K562 (cell line): ENCODE measurements around the gene TLE3. TPM values are rescaled to one million over a fixed set of nuclear protein-coding genes. Genes with fewer than 3 reads are reported as not detected.

ENCODE experiments used
- ATAC-seq: fragments of 200-7000 bp; cut with Tn5 transposase; 3 replicates; pipeline ENCODE4 v1.9.1; 2020; ENCODE audit warnings: moderate library complexity
- BruUV-seq: library from RNA; stranded (reverse); fragments of 400-500 nt; replicated peaks from 2 replicates; lab custom pipeline; 2021; lab: Mats Ljungman, UMichigan
- CTCF ChIA-PET: fragments of 300-600 bp; formaldehyde crosslinking; extraction: SDS; loops from one replicate; lab custom pipeline; 2021; ENCODE audit warnings: low intra/inter-chr PET ratio; lab: Yijun Ruan, JAX
- POLR2A ChIA-PET: fragments of 300-600, 350-650 bp; sonication (Branson Sonifier 250); formaldehyde crosslinking; extraction: SDS; loops from one replicate; lab custom pipeline; 2021; ENCODE audit warnings: antibody characterized with exemption, inconsistent platforms; lab: Yijun Ruan, JAX
- DNase-seq, 4 experiments: peaks; one replicate each; pipeline versions ENCODE4 v3.0.0 to v3.0.0-alpha.2; 2011 to 2018; ENCODE audit warnings: low spot score in 3 of 4, mixed read lengths in 3 of 4; ENCODE audit errors: extremely low read depth in 1 of 4
- FAIRE-seq: peaks from 2 replicates; lab custom pipeline; 2011; peaks lifted over from hg19 to GRCh38; lab: Jason Lieb, UNC
- H2AFZ ChIP-seq: 2 replicates; pipeline ENCODE4 v1.6.0; 2011; ENCODE audit warnings: low read depth, low read length, control low read depth, inconsistent platforms
- H3K27ac ChIP-seq: fragments of 200-600 bp; 3 replicates; pipeline ENCODE4 v1.8.0; 2011; ENCODE audit warnings: low read depth, mild to moderate bottlenecking, control low read depth, inconsistent platforms, low read length, moderate library complexity, mixed read lengths; ENCODE audit errors: extremely low read depth
- H3K27me3 ChIP-seq, 2 experiments: fragments of 300-600 bp in 1 of 2; 2 replicates in 1 of 2; 3 replicates in 1 of 2; pipeline versions ENCODE4 v1.6.0 to v1.8.0; 2011; ENCODE audit warnings: inconsistent platforms in 2 of 2, low read length in 2 of 2, mild to moderate bottlenecking in 1 of 2, mixed read lengths in 1 of 2, moderate library complexity in 1 of 2; ENCODE audit not compliant: control insufficient read depth in 2 of 2, insufficient read depth in 2 of 2
- H3K36me3 ChIP-seq: fragments of 300-600 bp; 3 replicates; pipeline ENCODE4 v1.8.0; 2011; ENCODE audit warnings: mild to moderate bottlenecking, low read length, inconsistent platforms; ENCODE audit not compliant: control insufficient read depth, insufficient read depth
- H3K4me1 ChIP-seq, 2 experiments: fragments of 200-600 bp in 1 of 2; replicated peaks in 1 of 2; 2 replicates in 1 of 2; 3 replicates in 1 of 2; pipeline versions ENCODE4 v1.5.1 to v1.8.0; 2011; ENCODE audit warnings: inconsistent platforms in 2 of 2, low read length in 2 of 2, mild to moderate bottlenecking in 1 of 2, mixed read lengths in 1 of 2, moderate library complexity in 1 of 2; ENCODE audit not compliant: control insufficient read depth in 2 of 2, insufficient read depth in 2 of 2
- H3K4me2 ChIP-seq: 2 replicates; pipeline ENCODE4 v1.6.1; 2011; ENCODE audit warnings: low read length, control low read depth, inconsistent platforms, mixed read lengths; ENCODE audit not compliant: insufficient read depth
- H3K4me3 ChIP-seq: fragments of 200-600 bp; sonication (generic), shearing (Covaris generic); 2 replicates; pipeline ENCODE4 v1.5.1; 2016; ENCODE audit warnings: control low read depth, inconsistent platforms
- H3K79me2 ChIP-seq: fragments of 200-600 bp; 3 replicates; pipeline ENCODE4 v1.8.0; 2011; ENCODE audit warnings: low read length, inconsistent platforms; ENCODE audit not compliant: control insufficient read depth, insufficient read depth
- H3K9ac ChIP-seq, 2 experiments: 2 replicates each; pipeline versions ENCODE4 v1.6.0 to v1.6.1; 2011; ENCODE audit warnings: low read depth in 2 of 2, low read length in 2 of 2, control low read depth in 1 of 2, inconsistent platforms in 1 of 2, mild to moderate bottlenecking in 1 of 2, mixed read lengths in 1 of 2; ENCODE audit not compliant: insufficient read depth in 1 of 2
- H3K9me1 ChIP-seq: one replicate; pipeline ENCODE4 v1.6.0; 2011; ENCODE audit warnings: inconsistent platforms, mild to moderate bottlenecking, low read length, moderate library complexity; ENCODE audit not compliant: control insufficient read depth, insufficient read depth
- H3K9me3 ChIP-seq: replicated peaks from 2 replicates; pipeline ENCODE4 v1.5.1; 2011; ENCODE audit warnings: low read depth, low read length, inconsistent platforms; ENCODE audit not compliant: control insufficient read depth, insufficient read depth
- H4K20me1 ChIP-seq: replicated peaks from 2 replicates; pipeline ENCODE4 v1.6.1; 2011; ENCODE audit warnings: low read length, inconsistent platforms, mixed read lengths; ENCODE audit not compliant: control insufficient read depth, insufficient read depth
- DNMT1 ChIP-seq: fragments of 450-650 bp; IDR thresholded peaks from 2 replicates; pipeline ENCODE4 v1.6.1; 2016; ENCODE audit warnings: antibody characterized with exemption, mild to moderate bottlenecking
- HIVEP1 ChIP-seq: fragments of 250-450 bp; sonication (Bioruptor Pico); IDR thresholded peaks from 2 replicates; pipeline ENCODE4 v1.4.0; 2020; ENCODE audit warnings: mild to moderate bottlenecking
- MIER1 ChIP-seq: fragments of 450-650 bp; IDR thresholded peaks from 2 replicates; pipeline ENCODE4 v1.6.1; 2016; ENCODE audit warnings: antibody characterized with exemption, mild to moderate bottlenecking, low read depth
- SNIP1 ChIP-seq: fragments of 450-650 bp; IDR thresholded peaks from 2 replicates; pipeline ENCODE4 v1.7.1; 2017; ENCODE audit warnings: low read depth, mild to moderate bottlenecking
- STAG1 ChIP-seq: sonication (generic); formaldehyde crosslinking; IDR thresholded peaks from 2 replicates; pipeline ENCODE4 v1.5.0; 2020; ENCODE audit warnings: missing genetic modification reagents, borderline replicate concordance
- SUPT5H ChIP-seq: fragments of 450-650 bp; IDR thresholded peaks from 2 replicates; pipeline ENCODE4 v1.6.1; 2016
- ZNF512 ChIP-seq: IDR thresholded peaks from 2 replicates; pipeline ENCODE4 v1.6.1; 2016; ENCODE audit warnings: missing genetic modification characterization, missing compliant biosample characterization
- WGBS: fragments of 100-300 bp; shearing (Covaris generic); methylation state at CpG from one replicate; pipeline ENCODE4 v1.1.6; 2016; ENCODE audit warnings: low coverage, mixed read lengths; ENCODE audit not compliant: insufficient coverage; ENCODE audit errors: missing lambda C conversion rate; 5-methylcytosine and 5-hydroxymethylcytosine counted together
- in situ Hi-C: fragments of 300-500 bp; cut with MboI; formaldehyde crosslinking; loops from 4 replicates; pipeline ENCODE4 v1.15.0; 2018; ENCODE audit warnings: inconsistent platforms, mixed read lengths
- intact Hi-C: fragments of 100-400 bp; cut with micrococcal nuclease; formaldehyde crosslinking; loops from 2 replicates; pipeline ENCODE4 v1.14.2; 2022
- polyA plus RNA-seq, 8 experiments: library from polyadenylated mRNA; depleted of rRNA in 4 of 8; stranded (reverse) in 5 of 8; unstranded in 3 of 8; fragments of >200 nt; fragmentation: Nextera tagmentation in 2 of 8; fragmentation: Illumina TruSeq in 1 of 8; extraction: Ambion mirVana in 2 of 8; extraction: Trizol in 1 of 8; gene quantifications; 2 replicates each; pipeline versions ENCODE4 v1.2.1 to v1.2.3, GENCODE V29; 2011 to 2014; ENCODE audit warnings: inconsistent platforms in 1 of 8, missing spikeins in 1 of 8
- total RNA-seq, 7 experiments: library from RNA; depleted of rRNA in 6 of 7; stranded (reverse); fragments of >200 nt in 6 of 7; fragmentation: Illumina TruSeq in 2 of 7; extraction: Trizol in 2 of 7; gene quantifications; 2 replicates each; pipeline versions ENCODE4 v1.2.1 to v1.2.3, GENCODE V29; 2011 to 2021; ENCODE audit warnings: low replicate concordance in 1 of 7
- TF ChIP-seq, protein P1 (sequence below): fragments of 250-450 bp; sonication (Bioruptor Pico); IDR thresholded peaks from 2 replicates; pipeline ENCODE4 v1.4.0; 2020; ENCODE audit warnings: mild to moderate bottlenecking, moderate library complexity

TLE3 gene
- total and polyA plus RNA-seq, 9 of the 15 experiments (the other 6 are each of a cell fraction or from before 2014, with no cell fraction given): 1.5 to 84.2 (median 14.1) TPM

GRCh38 chr15:70103880-70104626 is 6.3 kb upstream of the TLE3 start:
- Histone ChIP-seq H3K27me3 (no peaks in the 10 kb centered on the region), H3K4me3 (no peak overlapping the region), H3K9me1 (no peaks in the 10 kb centered on the region), H2AFZ (no peak overlapping the region), H3K4me2 (no peak overlapping the region), H3K4me1 (peaks cover 26 to 30% of the 10 kb centered on the region in 2 experiments), H3K79me2 (peaks cover 2% of the 10 kb centered on the region; the same call in 2 of the 3 replicates), H3K9me3 (no peaks in the 10 kb centered on the region), H3K36me3 (no peaks in the 10 kb centered on the region), H3K27ac (no peak overlapping the region), H3K9ac (no peak overlapping the region), H4K20me1 (no peaks in the 10 kb centered on the region)
- ATAC-seq (no peak), DNase-seq (no peak), FAIRE-seq (no peak)
- no TSS peak for BruUV-seq
- no peak for TF ChIP-seq STAG1
- no peak for TF ChIP-seq SUPT5H
- TF ChIP-seq DNMT1: no peak
- TF ChIP-seq HIVEP1: no peak
- TF ChIP-seq, protein P1, sequence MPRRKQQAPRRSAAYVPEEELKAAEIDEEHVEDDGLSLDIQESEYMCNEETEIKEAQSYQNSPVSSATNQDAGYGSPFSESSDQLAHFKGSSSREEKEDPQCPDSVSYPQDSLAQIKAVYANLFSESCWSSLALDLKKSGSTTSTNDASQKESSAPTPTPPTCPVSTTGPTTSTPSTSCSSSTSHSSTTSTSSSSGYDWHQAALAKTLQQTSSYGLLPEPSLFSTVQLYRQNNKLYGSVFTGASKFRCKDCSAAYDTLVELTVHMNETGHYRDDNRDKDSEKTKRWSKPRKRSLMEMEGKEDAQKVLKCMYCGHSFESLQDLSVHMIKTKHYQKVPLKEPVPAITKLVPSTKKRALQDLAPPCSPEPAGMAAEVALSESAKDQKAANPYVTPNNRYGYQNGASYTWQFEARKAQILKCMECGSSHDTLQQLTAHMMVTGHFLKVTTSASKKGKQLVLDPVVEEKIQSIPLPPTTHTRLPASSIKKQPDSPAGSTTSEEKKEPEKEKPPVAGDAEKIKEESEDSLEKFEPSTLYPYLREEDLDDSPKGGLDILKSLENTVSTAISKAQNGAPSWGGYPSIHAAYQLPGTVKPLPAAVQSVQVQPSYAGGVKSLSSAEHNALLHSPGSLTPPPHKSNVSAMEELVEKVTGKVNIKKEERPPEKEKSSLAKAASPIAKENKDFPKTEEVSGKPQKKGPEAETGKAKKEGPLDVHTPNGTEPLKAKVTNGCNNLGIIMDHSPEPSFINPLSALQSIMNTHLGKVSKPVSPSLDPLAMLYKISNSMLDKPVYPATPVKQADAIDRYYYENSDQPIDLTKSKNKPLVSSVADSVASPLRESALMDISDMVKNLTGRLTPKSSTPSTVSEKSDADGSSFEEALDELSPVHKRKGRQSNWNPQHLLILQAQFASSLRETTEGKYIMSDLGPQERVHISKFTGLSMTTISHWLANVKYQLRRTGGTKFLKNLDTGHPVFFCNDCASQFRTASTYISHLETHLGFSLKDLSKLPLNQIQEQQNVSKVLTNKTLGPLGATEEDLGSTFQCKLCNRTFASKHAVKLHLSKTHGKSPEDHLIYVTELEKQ (CRISPR knock-in tag): no peak
- TF ChIP-seq ZNF512 (tag): no peak
- TF ChIP-seq MIER1: no peak
- no peak for TF ChIP-seq SNIP1
- CTCF ChIA-PET: no interaction called here
- POLR2A ChIA-PET: interaction anchor here (0.6 to 1.6 kb wide), 6 partner anchors 7 to 59 kb away, joined by 3 to 8 read pairs (median 3); no protein-coding TSS in a partner anchor
- 52% methylated on average over 7 of the region's 7 CpGs for WGBS
- in situ Hi-C loops: no loop called here
- intact Hi-C loops: no loop called here
